ENCODE data around the gene CACNA2D3.

Gene CACNA2D3

DNA sequence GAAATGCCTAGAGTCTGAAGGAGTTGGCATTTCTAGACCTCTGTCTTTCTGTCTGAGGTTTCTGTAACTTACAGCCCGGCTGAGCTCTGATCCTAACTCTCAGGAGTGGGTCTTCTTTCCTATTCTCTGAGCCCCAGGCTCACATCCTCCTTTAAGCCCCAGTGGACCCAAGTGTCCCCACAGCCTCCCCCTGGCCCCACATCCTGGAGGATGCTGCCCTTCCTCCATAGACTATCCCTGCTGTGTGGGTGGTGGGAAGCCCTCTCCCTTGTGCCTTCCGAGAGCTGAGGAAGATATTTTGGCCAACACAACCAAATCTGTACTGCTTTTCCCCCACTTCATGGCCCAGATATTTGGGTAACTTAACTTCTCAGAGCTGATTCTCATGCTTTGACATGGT lies 654.2 kb downstream of the CACNA2D3 start:
- DNase-seq, result no peak

- no peak for DNase-seq
These were observed 654.8 kb downstream of the CACNA2D3 start for GRCh38 chr3:54777141-54777540.

- DNase-seq, result no peak
These were observed 658.0 kb downstream of the CACNA2D3 start for GRCh38 chr3:54780336-54780735.

DNA sequence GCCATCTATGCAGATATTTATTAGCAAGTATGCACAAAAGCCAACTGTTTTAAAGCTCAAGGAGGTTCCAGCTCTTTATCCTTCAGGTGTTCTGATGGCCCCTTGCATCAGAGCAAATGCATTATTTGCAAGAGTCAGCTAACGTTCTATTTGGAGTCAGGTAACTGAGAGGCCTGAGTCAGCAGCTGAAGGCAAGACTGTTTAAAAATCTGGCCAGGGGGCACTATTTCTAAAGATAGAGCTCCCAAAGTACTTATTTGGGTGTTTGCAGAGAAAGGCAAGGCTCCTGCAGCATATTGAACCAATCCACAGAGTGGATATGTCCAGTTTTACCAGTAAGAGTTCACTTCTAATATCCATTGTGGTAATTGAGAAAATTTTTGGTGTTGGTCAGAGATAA lies 659.4 kb downstream of the CACNA2D3 start:
- no peak for DNase-seq

- no peak for DNase-seq
These were observed 661.3 kb downstream of the CACNA2D3 start for GRCh38 chr3:54783611-54784010.

- no peak for DNase-seq
These were observed 661.7 kb downstream of the CACNA2D3 start for GRCh38 chr3:54784021-54784420.

- DNase-seq, result no peak
These were observed 663.6 kb downstream of the CACNA2D3 start for GRCh38 chr3:54785976-54786375.

GRCh38 chr3:54790051-54790450 lies 667.7 kb downstream of the CACNA2D3 start:
- no peak for DNase-seq

- DNase-seq, result no peak
These were observed 669.3 kb downstream of the CACNA2D3 start for GRCh38 chr3:54791501-54792156.

GRCh38 chr3:54792584-54792983 lies 670.2 kb downstream of the CACNA2D3 start:
- DNase-seq, result no peak

DNA sequence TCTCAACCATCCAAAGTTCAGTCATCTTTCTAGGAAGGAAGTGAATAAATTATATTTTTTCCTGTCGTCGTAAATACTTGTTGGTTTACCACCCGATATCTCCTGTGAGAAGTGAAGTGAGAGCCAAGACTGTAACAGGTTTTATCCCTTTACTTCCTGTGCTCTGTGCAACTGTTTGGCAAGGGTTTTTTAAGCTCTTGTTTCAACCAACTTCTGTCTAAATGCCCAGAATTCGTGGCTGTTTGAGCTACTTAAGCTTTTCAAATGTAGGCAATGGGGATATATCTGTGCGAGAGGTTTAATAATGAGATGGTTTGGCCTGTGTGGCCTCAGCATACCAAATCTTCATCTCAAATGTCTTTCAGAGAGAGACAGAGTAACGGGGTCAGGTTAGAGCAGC lies 670.8 kb downstream of the CACNA2D3 start:
- DNase-seq, result no peak

DNA sequence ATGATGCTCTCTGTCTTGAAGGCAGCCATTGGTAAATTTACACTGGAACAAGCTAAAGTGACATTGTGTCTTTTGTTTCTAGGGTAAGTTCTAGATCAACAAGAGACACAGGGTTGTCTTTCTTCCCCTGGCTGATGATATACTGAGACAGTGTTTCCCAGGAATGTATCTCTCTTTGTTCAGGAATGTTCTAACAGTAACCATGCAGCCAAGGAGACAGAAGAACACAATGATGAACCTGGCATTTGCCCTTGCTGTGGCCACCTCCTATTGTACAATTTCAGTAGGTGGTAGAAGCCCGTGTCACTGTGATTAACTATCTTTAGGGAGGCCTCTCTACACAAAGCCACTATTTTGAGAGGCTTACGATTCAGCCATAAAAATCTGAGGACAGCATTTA lies 674.8 kb downstream of the CACNA2D3 start:
- no peak for DNase-seq

GRCh38 chr3:54800478-54800877 lies 678.1 kb downstream of the CACNA2D3 start:
- DNase-seq, result no peak

- no peak for DNase-seq
These were observed 679.6 kb downstream of the CACNA2D3 start for GRCh38 chr3:54801977-54802376.

DNA sequence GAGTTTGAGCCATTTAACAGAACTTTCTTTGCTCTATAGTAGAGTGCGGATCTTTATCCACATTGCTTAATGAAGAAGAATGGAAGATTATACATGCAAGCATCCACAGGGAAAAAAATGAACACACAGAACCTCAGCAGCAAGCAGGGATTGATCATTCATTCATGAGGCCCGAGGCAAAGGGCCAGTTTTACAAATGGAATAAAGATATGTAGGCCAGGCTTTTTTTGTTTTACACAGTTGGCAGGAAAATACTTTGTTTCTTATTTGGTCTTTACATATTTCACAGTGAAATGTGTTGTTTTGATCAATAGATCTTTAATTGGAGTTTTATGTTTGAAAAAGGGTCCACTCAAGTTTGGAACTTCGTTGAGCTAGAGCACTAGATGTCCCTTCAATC lies 688.0 kb downstream of the CACNA2D3 start:
- no peak for DNase-seq

GRCh38 chr3:54814224-54814623 lies 691.9 kb downstream of the CACNA2D3 start:
- DNase-seq, result no peak

DNA sequence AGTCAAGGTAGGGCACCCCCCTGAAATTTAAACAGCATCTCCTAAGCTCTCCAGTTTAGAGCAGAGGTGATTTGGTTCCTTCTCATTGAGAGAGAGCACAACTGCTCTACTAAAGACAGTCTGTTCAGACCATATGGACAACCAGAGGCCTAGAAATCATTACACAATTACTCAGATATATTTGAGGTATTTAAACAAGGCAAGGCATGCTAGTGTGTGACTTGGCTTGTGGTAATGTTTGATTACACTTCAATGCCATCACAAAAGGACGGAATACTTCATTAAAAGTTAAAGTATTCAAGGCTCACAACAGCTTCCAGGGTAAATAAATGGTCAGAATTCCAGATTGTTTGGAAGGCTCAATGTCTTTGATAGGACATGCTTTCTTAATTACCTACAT lies 695.3 kb downstream of the CACNA2D3 start:
- no peak for DNase-seq

GRCh38 chr3:54818486-54818885 lies 696.1 kb downstream of the CACNA2D3 start:
- DNase-seq, result no peak

DNA sequence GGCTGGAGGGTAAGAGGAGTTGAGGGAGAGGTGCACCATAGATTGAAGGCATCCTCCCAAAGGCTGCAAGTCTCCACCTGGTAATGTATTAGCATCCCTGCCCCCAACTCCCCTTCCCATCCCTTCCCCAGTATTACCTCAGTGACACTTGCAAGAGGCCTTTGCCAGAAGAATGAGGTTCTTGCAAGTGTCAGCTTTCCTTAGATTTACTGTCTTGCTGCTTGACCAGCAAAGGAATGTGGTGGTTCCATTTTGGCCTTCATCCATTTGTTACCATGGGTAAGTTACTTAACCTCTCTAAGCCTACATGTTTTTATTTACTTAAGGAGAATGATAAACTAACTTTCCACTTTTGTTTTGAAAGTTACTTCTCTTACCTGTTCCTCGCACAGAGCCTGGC lies 696.6 kb downstream of the CACNA2D3 start:
- no peak for DNase-seq

DNA sequence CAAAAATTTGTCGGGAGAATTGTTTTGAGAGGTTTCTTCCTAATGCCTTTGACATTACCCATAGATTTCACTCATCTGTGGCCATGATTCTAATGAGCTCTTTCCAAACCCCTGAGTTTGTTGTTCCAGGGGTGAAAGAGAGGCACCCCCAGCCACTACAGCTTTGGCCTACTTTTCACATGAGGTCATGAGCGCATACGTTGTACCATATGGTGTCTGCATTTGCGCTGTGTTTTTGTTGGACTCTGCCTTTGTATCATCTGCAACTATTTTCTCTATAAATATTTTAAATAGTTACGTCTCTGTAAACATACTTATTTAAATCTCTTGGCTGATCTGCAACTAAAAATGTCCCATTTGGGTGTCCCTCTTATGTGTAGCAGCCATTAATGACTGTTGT lies 697.6 kb downstream of the CACNA2D3 start:
- DNase-seq, result no peak

DNA sequence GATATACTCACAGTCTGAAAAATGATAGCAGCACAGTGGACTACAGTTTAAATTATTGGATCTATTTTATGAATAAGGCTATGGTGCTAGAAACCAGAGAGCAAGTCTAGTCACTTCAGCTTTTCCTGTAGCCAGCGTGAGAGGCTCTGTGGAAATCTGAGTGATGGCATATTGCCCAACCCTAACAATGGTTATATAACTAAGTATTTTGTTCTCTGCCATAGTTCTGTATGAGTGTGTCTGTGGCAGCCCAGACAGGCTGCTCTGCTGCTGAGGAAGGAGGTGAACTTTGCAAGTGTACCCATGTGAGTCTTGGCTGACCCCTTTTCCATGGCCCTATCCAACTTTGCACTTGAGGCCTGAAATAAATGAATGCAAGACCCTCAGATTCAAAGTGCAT lies 699.9 kb downstream of the CACNA2D3 start:
- no peak for DNase-seq

GRCh38 chr3:54826251-54826691 lies 703.9 kb downstream of the CACNA2D3 start:
- no peak for DNase-seq

- no peak for DNase-seq
These were observed 704.8 kb downstream of the CACNA2D3 start for GRCh38 chr3:54827056-54827687.

GRCh38 chr3:54827776-54828175 lies 705.4 kb downstream of the CACNA2D3 start:
- DNase-seq, result no peak

GRCh38 chr3:54830658-54831057 lies 708.3 kb downstream of the CACNA2D3 start:
- DNase-seq, result no peak

Data from activated CD4-positive, CD25-positive, alpha-beta regulatory T cell (primary cell).